KOPT-K1 (cell line): Measurements from ENCODE around the gene FMOD.

Experiments used
- H3K27ac ChIP-seq: fragments of 200-600 bp; sonication (generic); 2 replicates; pipeline ENCODE4 v1.5.1; 2016; ENCODE audit warnings: antibody characterized with exemption, mild to moderate bottlenecking, low read depth, low read length; ENCODE audit not compliant: poor library complexity, severe bottlenecking
- H3K36me3 ChIP-seq: fragments of 200-600 bp; sonication (generic); 2 replicates; pipeline ENCODE4 v1.5.1; 2017; ENCODE audit warnings: antibody characterized with exemption, mild to moderate bottlenecking, low read length, moderate library complexity; ENCODE audit not compliant: insufficient read depth
- H3K9me3 ChIP-seq: fragments of 200-600 bp; sonication (generic); 2 replicates; pipeline ENCODE4 v1.5.1; 2017; ENCODE audit warnings: antibody characterized with exemption, low read length, mild to moderate bottlenecking; ENCODE audit not compliant: insufficient read depth, poor library complexity, severe bottlenecking

FMOD gene

GRCh38 chr1:203295796-203296195, 55.1 kb downstream of the FMOD start:
- Histone ChIP-seq H3K36me3 (no peaks in the 10 kb centered on the region), H3K9me3 (no peaks in the 10 kb centered on the region), H3K27ac (peak overlapping the region; percentile 57)

- no peaks in the 10 kb centered on the region for H3K36me3 ChIP-seq
- peak overlapping the region; percentile 80 for H3K27ac ChIP-seq
- H3K9me3 ChIP-seq: no peaks in the 10 kb centered on the region
These were observed 59.5 kb downstream of the FMOD start for GRCh38 chr1:203291201-203292096.
